ENCODE results near the gene GTF2I.
A peak's percentile ranks its signal among the peaks of the same experiment; 100 is the strongest.
"Not testable (repeated sequence)": the region's sequence is repeated elsewhere in the genome, so short reads cannot be mapped to it uniquely, and the experiment has no call there.

The GTF2I gene

DNA sequence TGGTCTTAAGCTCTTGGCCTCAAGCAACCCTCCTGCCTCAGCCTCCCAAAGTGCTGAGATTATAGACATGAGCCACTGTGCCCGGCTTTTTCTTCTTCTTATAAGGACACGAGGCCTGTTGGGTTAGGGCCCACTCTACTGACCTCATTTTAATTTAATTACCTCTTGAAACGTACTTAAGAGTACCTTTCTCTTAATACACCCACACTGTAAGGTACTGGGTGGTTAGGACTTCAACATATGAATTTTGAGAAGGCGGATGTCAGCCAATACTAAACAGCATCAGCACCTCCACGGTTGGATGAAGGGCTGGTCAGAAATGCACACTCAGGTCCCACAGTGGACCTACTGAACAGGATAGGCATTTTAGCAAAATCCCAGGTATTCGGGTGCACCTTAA is 124.2 kb downstream of the GTF2I start:
- DNase-seq, result not testable (repeated sequence)

DNA sequence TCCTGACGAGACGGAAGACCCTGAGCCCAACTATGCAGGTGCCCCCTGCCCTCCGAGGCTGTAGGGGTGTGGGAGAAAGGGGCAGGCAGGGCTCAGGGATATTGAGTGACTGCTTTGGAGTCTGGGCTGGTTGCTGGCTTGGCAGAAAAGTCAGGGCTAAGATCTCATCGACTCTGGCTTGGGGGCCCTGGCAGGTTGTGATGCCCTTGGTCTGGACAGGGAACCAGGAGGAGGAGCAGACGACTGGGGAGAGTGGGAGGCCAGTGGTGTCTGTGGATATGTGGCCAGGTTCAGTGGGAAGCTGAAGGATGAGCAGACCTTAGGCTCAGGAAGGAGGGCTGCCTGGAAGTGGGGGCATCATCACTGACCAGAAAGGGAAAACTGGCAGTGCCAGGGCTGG is 126.1 kb downstream of the GTF2I start:
- not testable (repeated sequence) for DNase-seq

GRCh38 chr7:74788369-74789150 is 131.0 kb downstream of the GTF2I start:
- peak; percentile 95 for DNase-seq

- not testable (repeated sequence) for DNase-seq
Observed at GRCh38 chr7:74789200-74789736, 131.8 kb downstream of the GTF2I start.

- not testable (repeated sequence) for DNase-seq
Observed at GRCh38 chr7:74797848-74798622, 140.5 kb downstream of the GTF2I start.

DNA sequence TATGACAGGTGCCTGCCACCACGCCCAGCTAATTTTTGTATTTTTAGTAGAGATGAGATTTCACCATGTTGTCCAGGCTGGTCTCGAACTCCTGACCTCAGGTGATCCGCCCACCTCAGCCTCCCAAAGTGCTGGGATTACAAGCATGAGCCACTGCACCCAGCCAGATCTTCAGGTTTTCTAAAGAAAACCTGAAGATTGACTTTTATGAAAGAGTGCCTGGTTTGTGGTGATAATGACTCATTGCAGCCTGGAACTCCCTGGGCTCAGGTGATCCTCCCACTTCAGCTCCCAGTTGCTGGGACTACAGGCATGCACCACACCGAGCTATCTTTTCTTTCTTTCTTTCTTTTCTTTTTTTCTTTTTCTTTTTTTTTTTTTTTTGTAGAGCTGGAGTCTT is 141.1 kb downstream of the GTF2I start:
- not testable (repeated sequence) for DNase-seq

Measured in stimulated activated CD4-positive, alpha-beta T cell treated with anti-CD3 and anti-CD28 coated beads, Interleukin-4, amount 100 ng/mL, for 1 hour (primary cell).